Measurements from ENCODE around the gene PNKD.

Gene PNKD

DNA sequence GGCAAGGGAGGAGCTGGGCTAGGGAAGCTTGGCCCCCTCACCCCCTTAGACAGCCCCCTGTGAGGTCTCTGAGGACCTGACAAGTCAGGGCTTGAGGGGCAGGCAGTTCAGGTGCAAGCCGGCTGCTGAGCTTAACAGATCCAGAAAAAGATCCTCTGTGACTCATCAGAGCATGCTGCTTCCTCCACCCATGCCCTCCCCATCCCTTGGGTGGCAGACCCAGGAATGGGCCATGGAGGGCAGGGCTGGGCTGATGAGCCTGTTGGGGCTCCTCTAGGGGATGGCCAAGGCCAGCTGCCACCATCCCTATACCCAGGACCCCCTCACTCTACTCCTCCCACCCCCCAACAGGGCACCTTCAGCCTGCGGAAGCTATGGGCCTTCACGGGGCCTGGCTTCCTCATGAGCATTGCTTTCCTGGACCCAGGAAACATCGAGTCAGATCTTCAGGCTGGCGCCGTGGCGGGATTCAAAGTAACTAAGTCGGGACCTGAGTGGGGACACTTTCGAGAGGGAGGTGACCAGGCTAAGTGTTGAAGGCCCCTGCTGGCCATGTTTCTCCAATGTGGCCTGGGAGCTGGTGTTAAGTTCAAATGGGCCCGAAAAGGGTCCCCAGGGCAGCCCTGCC is 113.7 kb downstream of the PNKD start:
- FAIRE-seq = no peak

DNA sequence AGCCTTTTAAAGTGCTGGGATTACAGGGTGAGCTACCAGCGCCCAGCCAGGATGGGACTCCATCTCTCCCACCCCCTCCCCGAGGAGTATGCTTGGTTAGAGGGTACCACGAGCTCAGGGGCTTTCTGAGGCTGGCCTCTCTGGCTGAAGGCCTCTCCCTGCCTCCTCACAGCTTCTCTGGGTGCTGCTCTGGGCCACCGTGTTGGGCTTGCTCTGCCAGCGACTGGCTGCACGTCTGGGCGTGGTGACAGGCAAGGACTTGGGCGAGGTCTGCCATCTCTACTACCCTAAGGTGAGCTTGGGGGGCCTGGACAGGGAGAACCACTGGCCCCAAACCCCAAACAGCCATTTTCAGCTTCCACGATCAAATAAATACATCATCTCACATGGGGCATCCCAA is 114.7 kb downstream of the PNKD start:
- no peak for FAIRE-seq

DNA sequence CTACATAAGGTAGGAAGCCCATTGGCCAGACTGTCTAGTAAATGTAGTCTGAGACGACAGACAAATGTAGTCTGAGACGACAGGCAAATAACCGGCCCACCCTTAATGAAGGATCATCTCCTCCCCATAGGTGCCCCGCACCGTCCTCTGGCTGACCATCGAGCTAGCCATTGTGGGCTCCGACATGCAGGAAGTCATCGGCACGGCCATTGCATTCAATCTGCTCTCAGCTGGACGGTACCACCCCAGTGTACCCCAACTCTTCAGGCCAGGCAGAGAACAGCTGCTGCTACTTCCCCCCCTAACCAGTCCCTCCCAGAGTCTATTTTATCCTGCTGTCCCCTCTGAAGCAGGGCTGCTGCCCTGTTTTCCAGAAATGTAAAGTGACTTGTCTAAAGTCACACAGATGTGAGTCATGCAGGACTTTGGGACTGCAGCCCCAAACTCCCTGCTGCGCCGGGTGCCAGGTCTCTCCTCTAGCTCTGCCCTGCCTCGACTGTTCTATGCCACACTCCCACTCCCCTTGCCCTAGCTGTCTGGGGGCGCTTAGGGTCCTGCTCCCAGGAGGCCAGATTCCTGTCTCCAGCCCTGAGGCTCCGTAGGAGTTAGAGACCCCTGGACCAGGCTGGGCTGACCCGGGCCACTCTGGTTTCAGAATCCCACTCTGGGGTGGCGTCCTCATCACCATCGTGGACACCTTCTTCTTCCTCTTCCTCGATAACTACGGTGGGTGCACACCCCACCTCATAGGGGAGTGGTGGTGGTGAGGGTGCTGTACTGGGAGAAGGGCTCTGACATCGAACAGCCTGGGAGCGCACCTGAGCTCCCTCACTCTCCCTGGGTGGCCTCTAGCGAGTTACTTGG is 116.4 kb downstream of the PNKD start:
- no peak for FAIRE-seq

DNA sequence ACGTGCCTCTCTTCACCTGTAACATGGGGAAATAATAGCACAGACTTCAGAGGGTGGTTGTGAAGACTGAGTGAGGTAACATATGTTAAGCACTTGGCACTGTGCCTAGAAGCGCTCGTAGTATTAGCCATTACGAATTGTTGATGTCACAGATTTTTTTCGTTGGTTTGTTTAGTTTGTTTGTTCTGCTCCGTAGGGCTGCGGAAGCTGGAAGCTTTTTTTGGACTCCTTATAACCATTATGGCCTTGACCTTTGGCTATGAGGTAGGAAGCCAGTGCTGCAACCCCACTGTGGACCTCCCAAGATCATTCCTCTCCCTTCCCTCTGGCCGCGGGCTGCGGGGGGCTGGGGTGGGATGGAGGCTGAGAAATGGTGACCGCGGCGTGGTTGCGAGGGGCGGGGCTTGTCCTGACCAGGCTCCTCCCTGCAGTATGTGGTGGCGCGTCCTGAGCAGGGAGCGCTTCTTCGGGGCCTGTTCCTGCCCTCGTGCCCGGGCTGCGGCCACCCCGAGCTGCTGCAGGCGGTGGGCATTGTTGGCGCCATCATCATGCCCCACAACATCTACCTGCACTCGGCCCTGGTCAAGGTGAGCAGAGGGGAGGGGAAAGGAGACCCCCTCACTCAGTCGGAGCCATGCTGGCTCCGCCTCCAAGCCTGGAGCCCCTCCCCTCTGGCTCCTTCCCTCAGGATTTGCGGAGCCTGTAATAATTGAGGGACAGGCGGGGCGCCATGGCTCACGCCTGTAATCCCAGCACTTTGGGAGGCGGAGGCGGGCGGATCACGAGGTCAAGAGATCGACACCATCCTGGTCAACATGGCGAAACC is 117.3 kb downstream of the PNKD start:
- FAIRE-seq = no peak

DNA sequence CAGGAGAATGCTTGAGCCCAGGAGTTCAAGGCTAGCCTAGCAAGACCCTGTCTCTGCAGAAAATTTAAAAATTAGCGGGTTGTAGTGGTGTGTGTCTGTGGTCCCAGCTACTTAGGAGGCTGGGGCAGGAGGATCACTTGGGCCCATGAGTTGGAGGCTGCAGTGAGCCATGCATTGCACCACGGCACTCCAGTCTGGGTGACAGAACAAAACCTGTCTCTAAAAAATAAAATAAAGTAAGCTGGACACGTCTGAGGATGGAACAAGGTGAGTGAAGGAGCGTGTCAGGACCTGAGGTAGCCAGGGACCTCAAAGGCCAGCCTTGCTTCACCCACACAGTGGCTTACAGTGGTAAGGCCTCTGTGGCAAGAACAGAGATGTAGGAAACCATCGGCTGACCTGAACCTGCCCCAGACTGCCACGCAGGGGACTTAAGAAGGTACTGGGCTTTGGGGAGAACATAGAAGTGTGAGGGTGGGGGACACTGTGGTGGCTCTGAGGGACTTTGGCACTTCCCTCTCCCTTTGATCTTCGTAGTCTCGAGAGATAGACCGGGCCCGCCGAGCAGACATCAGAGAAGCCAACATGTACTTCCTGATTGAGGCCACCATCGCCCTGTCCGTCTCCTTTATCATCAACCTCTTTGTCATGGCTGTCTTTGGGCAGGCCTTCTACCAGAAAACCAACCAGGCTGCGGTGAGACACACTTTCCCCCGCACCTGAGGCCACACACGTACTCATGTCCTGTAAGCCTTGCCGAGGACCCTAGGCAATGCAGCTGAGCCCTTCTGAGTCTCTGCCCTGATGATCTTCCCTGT is 119.2 kb downstream of the PNKD start:
- no peak for FAIRE-seq

DNA sequence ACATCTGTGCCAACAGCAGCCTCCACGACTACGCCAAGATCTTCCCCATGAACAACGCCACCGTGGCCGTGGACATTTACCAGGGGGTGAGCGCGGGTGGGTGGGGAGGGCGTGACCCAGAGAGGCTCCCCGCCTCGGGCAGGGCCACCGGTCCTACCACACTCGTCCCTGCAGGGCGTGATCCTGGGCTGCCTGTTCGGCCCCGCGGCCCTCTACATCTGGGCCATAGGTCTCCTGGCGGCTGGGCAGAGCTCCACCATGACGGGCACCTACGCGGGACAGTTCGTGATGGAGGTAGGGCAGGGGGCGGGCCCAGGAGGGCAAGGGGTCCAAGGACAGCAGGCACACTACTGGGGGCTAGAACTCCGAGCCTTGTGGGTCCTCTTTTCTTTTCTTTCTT is 120.9 kb downstream of the PNKD start:
- no peak for FAIRE-seq

DNA sequence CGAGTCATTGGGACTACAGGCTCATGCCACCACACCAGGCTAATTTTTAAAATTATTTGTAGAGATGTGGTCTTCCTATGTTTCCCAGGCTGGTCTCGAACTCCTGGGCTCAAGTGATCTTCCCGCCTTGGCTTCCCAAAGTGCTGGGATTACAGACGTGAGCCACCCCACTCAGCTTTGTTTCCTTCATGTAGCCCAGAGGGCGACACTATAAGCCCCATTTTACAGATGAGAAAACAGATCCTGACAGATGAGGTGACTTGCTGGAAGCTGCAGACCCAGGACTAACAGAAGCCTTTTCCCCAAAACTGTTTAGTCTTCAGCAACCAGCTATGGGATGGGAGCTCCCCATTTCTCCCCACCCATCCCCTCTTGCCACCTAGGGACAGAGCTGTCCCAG is 122.1 kb downstream of the PNKD start:
- no peak for FAIRE-seq

DNA sequence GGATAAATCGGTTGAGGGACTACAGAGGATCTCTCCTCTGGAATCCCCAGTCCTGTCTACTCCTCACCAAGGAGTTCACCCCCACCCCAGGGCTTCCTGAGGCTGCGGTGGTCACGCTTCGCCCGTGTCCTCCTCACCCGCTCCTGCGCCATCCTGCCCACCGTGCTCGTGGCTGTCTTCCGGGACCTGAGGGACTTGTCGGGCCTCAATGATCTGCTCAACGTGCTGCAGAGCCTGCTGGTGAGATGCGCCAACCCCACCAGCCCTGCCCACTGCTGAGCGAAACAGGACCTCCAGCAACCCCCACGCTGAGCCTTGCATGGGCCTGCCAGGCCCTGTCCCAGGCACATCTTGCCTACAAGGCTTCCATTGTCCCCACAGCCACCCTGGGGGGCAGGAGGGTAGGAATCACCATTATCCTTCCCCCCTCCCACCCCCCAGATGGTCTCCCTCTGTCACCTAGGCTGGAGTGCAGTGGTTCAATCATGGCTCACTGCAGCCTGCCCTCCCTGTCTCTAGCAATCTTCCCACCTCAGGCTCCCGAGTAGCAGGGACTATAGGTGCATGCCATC is 122.7 kb downstream of the PNKD start:
- FAIRE-seq = no peak

DNA sequence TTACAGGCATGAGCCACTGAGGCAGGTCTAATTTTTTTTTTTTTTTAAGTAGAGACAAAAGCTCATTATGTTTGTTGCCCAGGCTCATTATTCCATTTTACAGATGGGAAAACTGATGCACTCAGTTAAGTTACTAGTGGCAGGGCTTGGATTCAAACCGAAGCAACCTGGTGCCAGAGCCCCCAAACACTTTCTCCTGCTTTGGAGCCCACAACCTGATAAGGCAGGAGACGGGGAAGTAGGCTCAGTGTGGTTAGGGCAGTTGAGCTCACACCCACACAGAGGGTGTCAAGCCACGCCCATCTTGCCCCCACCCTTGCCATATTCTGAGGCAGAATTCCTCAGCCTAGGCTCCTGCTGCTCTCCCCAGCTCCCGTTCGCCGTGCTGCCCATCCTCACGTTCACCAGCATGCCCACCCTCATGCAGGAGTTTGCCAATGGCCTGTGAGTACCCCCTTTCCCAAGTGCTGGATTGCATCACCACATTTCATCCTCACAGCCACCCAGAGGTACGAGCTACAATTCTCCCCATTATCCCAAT is 123.5 kb downstream of the PNKD start:
- FAIRE-seq = no peak

DNA sequence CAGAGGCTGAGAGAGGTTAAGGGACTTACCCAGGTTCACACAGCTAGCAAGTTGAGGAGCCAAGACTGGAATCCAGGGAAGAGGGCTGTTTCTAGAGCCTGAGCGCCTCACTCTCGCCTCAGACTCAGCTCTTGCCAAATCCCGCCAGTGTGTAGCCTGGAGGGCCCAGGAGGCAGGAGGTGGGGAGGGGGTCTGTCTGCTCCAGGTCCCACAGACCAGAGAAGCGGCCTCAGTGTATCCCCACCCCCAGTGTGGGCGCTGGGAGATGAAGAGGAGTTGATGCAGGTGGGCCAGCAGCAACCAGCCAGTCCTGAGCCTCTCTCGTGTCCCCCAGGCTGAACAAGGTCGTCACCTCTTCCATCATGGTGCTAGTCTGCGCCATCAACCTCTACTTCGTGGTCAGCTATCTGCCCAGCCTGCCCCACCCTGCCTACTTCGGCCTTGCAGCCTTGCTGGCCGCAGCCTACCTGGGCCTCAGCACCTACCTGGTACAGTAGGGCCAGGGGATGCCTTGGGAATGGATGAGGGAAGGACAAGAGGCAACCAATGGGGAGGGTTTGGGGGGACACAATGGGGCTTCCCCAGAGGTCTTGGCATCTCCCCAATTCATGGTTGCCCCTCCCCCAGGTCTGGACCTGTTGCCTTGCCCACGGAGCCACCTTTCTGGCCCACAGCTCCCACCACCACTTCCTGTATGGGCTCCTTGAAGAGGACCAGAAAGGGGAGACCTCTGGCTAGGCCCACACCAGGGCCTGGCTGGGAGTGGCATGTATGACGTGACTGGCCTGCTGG is 124.2 kb downstream of the PNKD start:
- no peak for FAIRE-seq

DNA sequence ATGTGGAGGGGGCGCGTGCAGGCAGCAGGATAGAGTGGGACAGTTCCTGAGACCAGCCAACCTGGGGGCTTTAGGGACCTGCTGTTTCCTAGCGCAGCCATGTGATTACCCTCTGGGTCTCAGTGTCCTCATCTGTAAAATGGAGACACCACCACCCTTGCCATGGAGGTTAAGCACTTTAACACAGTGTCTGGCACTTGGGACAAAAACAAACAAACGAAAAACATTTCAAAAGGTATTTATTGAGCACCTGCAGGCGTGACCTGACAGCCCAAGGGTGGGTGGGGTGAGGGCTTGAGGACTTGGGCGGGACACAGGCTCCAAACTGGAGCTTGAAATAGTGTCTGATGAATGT is 124.7 kb downstream of the PNKD start:
- FAIRE-seq = no peak

DNA sequence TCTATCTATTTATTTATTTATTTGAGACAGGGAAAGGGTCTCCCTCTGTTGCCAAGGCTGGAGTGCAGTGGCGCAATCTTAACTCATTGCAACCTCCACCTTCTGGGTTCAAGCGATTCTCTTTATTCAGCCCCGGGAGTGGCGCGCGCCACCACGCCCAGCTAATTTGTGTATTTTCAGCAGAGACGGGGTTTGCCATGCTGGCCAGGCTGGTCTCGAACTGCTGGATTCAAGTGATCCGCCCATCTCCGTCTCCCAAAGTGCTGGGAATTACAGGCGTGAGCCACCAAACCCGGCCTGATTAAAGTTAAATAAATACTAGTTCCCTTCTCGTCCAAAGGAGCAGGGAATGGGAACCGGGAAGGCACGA is 125.1 kb downstream of the PNKD start:
- no peak for FAIRE-seq

DNA sequence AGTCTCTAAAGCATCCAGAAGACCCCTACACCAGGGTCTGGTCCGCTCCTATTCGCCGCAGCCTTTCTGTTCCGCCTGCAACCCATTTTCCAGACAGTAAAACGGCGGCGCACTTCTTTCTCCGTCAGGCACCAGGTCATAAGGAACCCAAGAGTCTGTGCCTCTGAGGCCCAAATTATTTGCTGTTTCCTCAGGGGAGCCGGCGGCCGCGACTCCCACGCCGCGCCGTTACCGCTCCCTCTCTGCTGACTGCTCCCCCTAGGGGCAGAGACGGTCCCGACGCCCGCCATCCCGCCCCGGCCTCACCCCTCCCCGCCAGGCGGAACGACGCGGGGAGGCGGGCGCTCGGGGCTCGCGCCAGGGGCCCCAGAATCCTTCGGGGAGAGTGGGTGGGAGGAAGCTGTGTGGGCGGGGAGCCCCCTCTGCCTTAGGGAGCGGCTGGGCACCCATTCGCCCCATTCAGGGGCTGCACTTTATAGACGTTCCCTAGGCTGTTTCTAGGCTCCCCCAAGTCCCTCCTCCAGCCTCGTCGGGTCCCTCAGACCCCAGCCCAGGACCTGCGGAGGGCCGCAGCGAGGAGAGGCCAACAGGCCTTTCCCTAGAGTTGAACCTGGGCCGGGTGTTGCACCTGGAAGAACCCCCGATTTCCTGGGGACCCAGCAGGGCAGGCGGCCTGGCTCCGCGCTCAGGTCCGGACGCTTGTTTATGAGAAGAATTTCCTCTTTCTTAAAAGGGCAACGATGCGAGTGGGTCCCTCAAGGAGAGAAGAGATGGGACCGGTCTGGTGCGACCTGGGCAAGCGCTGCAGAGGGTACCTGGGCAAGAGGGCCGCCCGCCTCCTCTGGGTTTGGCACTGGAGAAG is 125.7 kb downstream of the PNKD start:
- FAIRE-seq = no peak
